OCI-LY3 (cell line): ENCODE results near the gene MSI2.

Experiments
- H2AFZ ChIP-seq: fragments of 200-600, 300-600 bp; shearing (Covaris generic); 2 replicates; pipeline ENCODE4 v1.6.0; 2014; ENCODE audit warnings: antibody characterized with exemption, low read depth, low read length
- H3K27ac ChIP-seq: fragments of 200-600, 300-600 bp; sonication (generic); 2 replicates; pipeline ENCODE4 v1.5.1; 2014; ENCODE audit warnings: mild to moderate bottlenecking, low read length, moderate library complexity, mixed read lengths
- H3K27me3 ChIP-seq: fragments of 200-600, 300-600 bp; sonication (generic); 2 replicates; pipeline ENCODE4 v1.6.1; 2014; ENCODE audit warnings: low read depth, low read length, mixed read lengths
- H3K36me3 ChIP-seq: fragments of 200-600, 300-600 bp; sonication (generic); replicated peaks from 2 replicates; pipeline ENCODE3; 2014; ENCODE audit warnings: low read depth, low read length, mixed read lengths
- H3K4me1 ChIP-seq: fragments of 300-600, 200-600 bp; sonication (generic); 2 replicates; pipeline ENCODE4 v1.6.1; 2014; ENCODE audit warnings: low read length, mixed read lengths
- H3K4me2 ChIP-seq: fragments of 200-600, 300-600 bp; sonication (generic); 2 replicates; pipeline ENCODE4 v1.6.1; 2014; ENCODE audit warnings: low read length, mixed read lengths
- H3K4me3 ChIP-seq: fragments of 300-600, 200-600 bp; sonication (generic); 2 replicates; pipeline ENCODE4 v1.5.1; 2014; ENCODE audit warnings: antibody characterized with exemption, mild to moderate bottlenecking, low read length, moderate library complexity
- H3K79me2 ChIP-seq: fragments of 300-600, 200-600 bp; shearing (Covaris generic); 2 replicates; pipeline ENCODE4 v1.6.1; 2014; ENCODE audit warnings: mild to moderate bottlenecking, low read length, mixed read lengths
- H3K9ac ChIP-seq: fragments of 300-600, 200-600 bp; shearing (Covaris generic); 2 replicates; pipeline ENCODE4 v1.6.0; 2014; ENCODE audit warnings: mild to moderate bottlenecking, low read length, moderate library complexity
- H3K9me3 ChIP-seq: fragments of 200-600, 300-600 bp; shearing (Covaris generic); 2 replicates; pipeline ENCODE4 v1.6.1; 2014; ENCODE audit warnings: low read length, mixed read lengths; ENCODE audit not compliant: insufficient read depth
- H4K20me1 ChIP-seq: fragments of 200-600, 300-600 bp; sonication (generic); 2 replicates; pipeline ENCODE4 v1.6.1; 2016; ENCODE audit warnings: low read length, mixed read lengths; ENCODE audit not compliant: insufficient read depth
- EZH2phosphoT487 ChIP-seq: fragments of 200-600 bp; shearing (Covaris generic); IDR thresholded peaks from 2 replicates; pipeline ENCODE4 v1.6.1; 2018; ENCODE audit warnings: antibody characterized with exemption, mixed run types, low read depth
- TF ChIP-seq, protein P1 (sequence below): fragments of 200-600, 300-600 bp; sonication (generic); IDR thresholded peaks from 2 replicates; pipeline ENCODE4 v1.5.1; 2014; ENCODE audit warnings: antibody characterized with exemption, low read length, low read depth

Gene MSI2

DNA sequence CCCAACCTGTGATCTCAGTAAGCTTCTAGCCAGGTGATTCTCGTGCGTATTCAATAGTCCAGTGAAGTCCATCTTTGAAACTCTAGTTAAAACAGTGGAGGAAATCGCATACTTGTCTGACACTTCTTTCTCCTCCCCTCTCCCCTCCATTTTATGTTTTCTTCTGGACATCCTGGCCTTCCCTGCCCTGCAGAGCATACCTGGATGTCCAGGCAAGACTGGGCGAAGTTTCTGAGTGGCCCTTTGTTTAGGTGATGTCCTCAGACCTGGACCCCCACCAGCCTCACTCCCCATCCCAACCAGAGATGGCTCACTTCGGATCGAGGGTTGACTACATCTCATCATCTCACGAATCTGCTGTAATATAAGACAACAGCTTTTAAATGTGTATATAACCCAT lies 423.0 kb downstream of the MSI2 start:
- Histone ChIP-seq H3K4me2 (no peak overlapping the region), H2AFZ (no peak overlapping the region), H3K27me3 (no peaks in the 10 kb centered on the region), H3K4me1 (peaks cover 6% of the 10 kb centered on the region), H3K79me2 (no peaks in the 10 kb centered on the region), H3K36me3 (peaks cover 3% of the 10 kb centered on the region), H3K9ac (no peak overlapping the region), H3K27ac (no peak overlapping the region), H4K20me1 (no peaks in the 10 kb centered on the region), H3K9me3 (no peaks in the 10 kb centered on the region), H3K4me3 (no peak overlapping the region)
- TF ChIP-seq, protein P1, sequence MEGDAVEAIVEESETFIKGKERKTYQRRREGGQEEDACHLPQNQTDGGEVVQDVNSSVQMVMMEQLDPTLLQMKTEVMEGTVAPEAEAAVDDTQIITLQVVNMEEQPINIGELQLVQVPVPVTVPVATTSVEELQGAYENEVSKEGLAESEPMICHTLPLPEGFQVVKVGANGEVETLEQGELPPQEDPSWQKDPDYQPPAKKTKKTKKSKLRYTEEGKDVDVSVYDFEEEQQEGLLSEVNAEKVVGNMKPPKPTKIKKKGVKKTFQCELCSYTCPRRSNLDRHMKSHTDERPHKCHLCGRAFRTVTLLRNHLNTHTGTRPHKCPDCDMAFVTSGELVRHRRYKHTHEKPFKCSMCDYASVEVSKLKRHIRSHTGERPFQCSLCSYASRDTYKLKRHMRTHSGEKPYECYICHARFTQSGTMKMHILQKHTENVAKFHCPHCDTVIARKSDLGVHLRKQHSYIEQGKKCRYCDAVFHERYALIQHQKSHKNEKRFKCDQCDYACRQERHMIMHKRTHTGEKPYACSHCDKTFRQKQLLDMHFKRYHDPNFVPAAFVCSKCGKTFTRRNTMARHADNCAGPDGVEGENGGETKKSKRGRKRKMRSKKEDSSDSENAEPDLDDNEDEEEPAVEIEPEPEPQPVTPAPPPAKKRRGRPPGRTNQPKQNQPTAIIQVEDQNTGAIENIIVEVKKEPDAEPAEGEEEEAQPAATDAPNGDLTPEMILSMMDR: no peak
- TF ChIP-seq EZH2phosphoT487: no peak

DNA sequence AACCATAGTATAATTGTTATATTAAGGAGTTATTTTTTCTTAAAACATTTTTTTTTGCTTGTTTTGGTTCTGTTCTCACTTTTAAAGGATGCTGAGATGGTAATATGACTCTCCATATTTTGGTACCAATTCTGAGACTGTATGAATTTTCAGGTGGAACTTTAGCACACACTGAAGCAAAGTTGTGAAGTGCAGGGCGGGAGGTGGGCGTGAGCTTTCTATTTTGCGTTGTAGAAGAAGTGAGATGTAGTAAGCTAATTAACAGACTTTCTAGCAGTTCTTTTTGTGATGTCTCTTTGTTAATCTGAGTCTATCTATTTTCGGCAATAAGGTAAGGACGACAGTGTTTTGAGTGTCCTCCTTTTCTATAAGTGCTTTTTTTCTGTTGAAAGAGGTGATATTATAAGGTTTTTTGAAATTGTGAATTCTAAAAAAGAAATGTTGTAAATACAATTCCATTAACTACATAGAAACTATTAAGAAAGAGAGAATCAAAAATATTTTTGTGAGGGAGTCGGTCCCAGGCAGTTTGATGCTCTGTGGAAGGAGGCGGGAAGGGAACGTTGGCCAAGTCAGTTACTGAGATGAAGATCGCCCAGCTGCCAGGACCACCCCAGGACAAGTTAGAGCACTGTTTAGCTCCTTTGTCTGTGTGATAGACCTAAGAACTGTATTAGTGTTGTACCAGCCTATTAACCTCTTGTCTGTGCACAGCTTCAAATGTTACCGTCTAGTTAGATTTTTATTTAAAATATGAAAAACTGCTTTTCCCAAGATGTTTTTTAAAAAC lies 423.8 kb downstream of the MSI2 start:
- peaks cover 3% of the 10 kb centered on the region for H3K36me3 ChIP-seq
- H2AFZ ChIP-seq: no peak overlapping the region
- no peak for TF ChIP-seq EZH2phosphoT487
- TF ChIP-seq, protein P1: no peak
- no peaks in the 10 kb centered on the region for H3K79me2 ChIP-seq
- no peak overlapping the region for H3K4me2 ChIP-seq
- H3K27me3 ChIP-seq: no peaks in the 10 kb centered on the region
- H3K4me1 ChIP-seq: peaks cover 6% of the 10 kb centered on the region
- H4K20me1 ChIP-seq: no peaks in the 10 kb centered on the region
- no peak overlapping the region for H3K27ac ChIP-seq
- no peak overlapping the region for H3K4me3 ChIP-seq
- H3K9ac ChIP-seq: no peak overlapping the region
- no peaks in the 10 kb centered on the region for H3K9me3 ChIP-seq

DNA sequence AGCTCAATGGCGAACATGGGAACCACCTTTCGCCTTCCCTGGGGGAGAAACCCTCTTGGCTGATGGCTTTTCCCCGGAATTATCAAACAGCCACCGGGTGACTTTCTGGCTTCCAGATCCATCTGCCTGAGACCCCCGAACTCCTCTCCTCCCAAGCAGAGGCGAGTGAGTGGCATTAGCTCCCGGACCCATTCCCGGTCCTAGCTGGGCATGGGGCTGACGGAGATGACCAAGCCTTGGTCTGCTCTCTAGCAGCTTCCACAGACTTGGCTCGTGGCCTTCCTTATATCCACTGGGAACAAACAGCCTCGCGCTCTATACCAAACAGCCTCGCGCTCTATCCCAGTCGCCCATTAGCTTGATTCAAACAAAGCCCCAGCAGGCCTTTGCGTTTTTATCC lies 426.4 kb downstream of the MSI2 start:
- Histone ChIP-seq H3K4me1 (no peaks in the 10 kb centered on the region), H3K79me2 (no peaks in the 10 kb centered on the region), H3K27ac (no peak overlapping the region), H3K4me2 (no peak overlapping the region), H4K20me1 (no peaks in the 10 kb centered on the region), H3K9ac (no peak overlapping the region), H3K36me3 (no peaks in the 10 kb centered on the region), H2AFZ (no peak overlapping the region), H3K4me3 (no peak overlapping the region), H3K27me3 (no peaks in the 10 kb centered on the region), H3K9me3 (no peaks in the 10 kb centered on the region)
- TF ChIP-seq, protein P1: no peak
- TF ChIP-seq EZH2phosphoT487: no peak

DNA sequence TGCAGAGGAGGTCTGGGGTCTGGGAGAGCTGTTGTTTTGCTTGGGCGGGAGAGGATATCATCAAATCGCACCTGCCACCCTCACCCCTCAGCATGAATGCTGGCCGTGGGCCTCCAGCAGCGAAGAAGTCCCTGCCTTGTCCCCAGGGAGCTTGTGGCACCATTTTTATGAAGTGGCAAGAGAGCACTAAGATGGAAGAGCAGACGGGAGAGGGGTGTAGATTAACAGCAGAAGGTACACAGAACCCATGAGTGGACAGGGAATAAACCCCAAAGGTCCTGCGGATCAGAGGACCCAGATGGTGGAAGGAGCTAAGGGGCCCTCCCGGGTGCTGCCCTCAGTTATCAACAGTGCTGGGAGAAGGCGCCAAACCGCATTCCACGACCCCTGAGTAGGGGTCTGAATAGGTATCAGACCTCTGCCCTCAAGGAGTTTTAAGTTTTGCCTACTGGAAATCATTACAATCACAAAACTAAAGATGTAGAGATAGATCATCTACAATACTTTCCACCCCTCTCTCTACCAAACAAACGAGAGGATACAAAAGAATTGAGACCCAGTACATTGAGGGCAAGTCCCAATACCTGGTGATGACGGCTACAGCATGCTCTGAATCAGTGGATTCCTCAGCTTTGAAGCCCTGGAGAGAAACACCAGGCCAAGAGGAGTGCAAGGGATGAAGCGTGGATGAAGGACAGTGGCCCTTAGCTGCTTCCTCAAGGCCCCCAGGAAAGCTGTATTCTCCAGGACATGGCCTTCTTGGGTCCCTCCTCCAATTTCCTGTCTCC lies 428.6 kb downstream of the MSI2 start:
- Histone ChIP-seq H3K4me3 (no peak overlapping the region), H3K36me3 (no peaks in the 10 kb centered on the region), H2AFZ (no peak overlapping the region), H3K4me2 (no peak overlapping the region), H3K79me2 (no peaks in the 10 kb centered on the region), H4K20me1 (no peaks in the 10 kb centered on the region), H3K9me3 (no peaks in the 10 kb centered on the region), H3K4me1 (no peaks in the 10 kb centered on the region), H3K27me3 (no peaks in the 10 kb centered on the region), H3K9ac (no peak overlapping the region), H3K27ac (no peak overlapping the region)
- TF ChIP-seq, protein P1: no peak
- no peak for TF ChIP-seq EZH2phosphoT487
